WTC11 (cell line): Measurements from ENCODE around the gene TMEM43. TPM values are rescaled to one million over a fixed set of nuclear protein-coding genes. Genes with fewer than 3 reads are reported as not detected.

Experiments used
- ATAC-seq: fragments of 200-7000 bp; cut with Tn5 transposase; 2 replicates; pipeline ENCODE4 v1.10.0; 2021; ENCODE audit warnings: mild to moderate bottlenecking, moderate library complexity
- CTCF ChIA-PET: fragments of 300-600 bp; sonication (Branson Sonifier 250); formaldehyde crosslinking; loops from one replicate; lab custom pipeline; 2021; ENCODE audit warnings: antibody characterized with exemption; lab: Charles Lee
- POLR2A ChIA-PET: fragments of 350-600 bp; sonication (Branson Sonifier 250); formaldehyde crosslinking; loops from one replicate; lab custom pipeline; 2021; ENCODE audit warnings: antibody characterized with exemption; lab: Charles Lee
- DNase-seq: peaks from one replicate; pipeline ENCODE4 v3.0.0; 2021; ENCODE audit warnings: low spot score
- H3K27ac Mint-ChIP-seq: 2 replicates; pipeline ENCODE4 v1.8.0; 2021; ENCODE audit warnings: mixed read lengths
- H3K27me3 Mint-ChIP-seq: 2 replicates; pipeline ENCODE4 v1.8.0; 2021; ENCODE audit warnings: low read depth, mild to moderate bottlenecking, moderate library complexity, mixed read lengths
- H3K36me3 Mint-ChIP-seq: 2 replicates; pipeline ENCODE4 v1.8.0; 2021; ENCODE audit warnings: mixed read lengths
- H3K4me1 Mint-ChIP-seq: 2 replicates; pipeline ENCODE4 v1.8.0; 2022; ENCODE audit warnings: mixed read lengths
- H3K4me3 Mint-ChIP-seq: 2 replicates; pipeline ENCODE4 v1.8.0; 2021; ENCODE audit warnings: mild to moderate bottlenecking, moderate library complexity, mixed read lengths
- H3K9me3 Mint-ChIP-seq: 2 replicates; pipeline ENCODE4 v1.8.0; 2021; ENCODE audit warnings: mixed read lengths
- AFF4 ChIP-seq: sonication (generic); formaldehyde crosslinking; IDR thresholded peaks from 2 replicates; pipeline ENCODE4 v1.8.1; 2023; ENCODE audit warnings: mild to moderate bottlenecking, missing genetic modification reagents, borderline replicate concordance
- ATF1 ChIP-seq: sonication (generic); formaldehyde crosslinking; IDR thresholded peaks from 2 replicates; pipeline ENCODE4 v1.8.1; 2023; ENCODE audit warnings: mild to moderate bottlenecking, moderate library complexity, missing genetic modification reagents
- ERG ChIP-seq: fragments of 250-450 bp; sonication (Bioruptor Pico); IDR thresholded peaks from 2 replicates; pipeline ENCODE4 v1.8.0; 2021; ENCODE audit warnings: mild to moderate bottlenecking
- ESRRA ChIP-seq: sonication (generic); formaldehyde crosslinking; IDR thresholded peaks from 2 replicates; pipeline ENCODE4 v1.8.1; 2022; ENCODE audit warnings: mild to moderate bottlenecking, missing genetic modification reagents, borderline replicate concordance
- HMGA2 ChIP-seq: fragments of 250-450 bp; sonication (Bioruptor Pico); IDR thresholded peaks from 2 replicates; pipeline ENCODE4 v1.4.0; 2021; ENCODE audit warnings: mild to moderate bottlenecking, moderate library complexity
- IRF1 ChIP-seq: sonication (generic); formaldehyde crosslinking; IDR thresholded peaks from 2 replicates; pipeline ENCODE4 v1.8.0; 2023; ENCODE audit warnings: missing genetic modification reagents
- JAZF1 ChIP-seq: fragments of 250-450 bp; sonication (Bioruptor Pico); IDR thresholded peaks from 2 replicates; pipeline ENCODE4 v1.9.0; 2021; ENCODE audit warnings: moderate library complexity, mild to moderate bottlenecking, inconsistent platforms
- MXD4 ChIP-seq: fragments of 250-450 bp; sonication (Bioruptor Pico); IDR thresholded peaks from 2 replicates; pipeline ENCODE4 v1.8.0; 2021; ENCODE audit warnings: mild to moderate bottlenecking, moderate library complexity, borderline replicate concordance
- OVOL2 ChIP-seq: fragments of 250-450 bp; sonication (Bioruptor Pico); IDR thresholded peaks from 2 replicates; pipeline ENCODE4 v1.9.0; 2021; ENCODE audit warnings: mild to moderate bottlenecking, borderline replicate concordance
- SMAD4 ChIP-seq: sonication (generic); formaldehyde crosslinking; IDR thresholded peaks from 2 replicates; pipeline ENCODE4 v1.8.0; 2022; ENCODE audit warnings: mild to moderate bottlenecking, missing genetic modification reagents
- SP1 ChIP-seq: sonication (generic); formaldehyde crosslinking; conservative IDR thresholded peaks from 2 replicates; pipeline ENCODE4 v1.8.1; 2022; ENCODE audit warnings: missing genetic modification reagents
- STAT6 ChIP-seq: sonication (generic); formaldehyde crosslinking; conservative IDR thresholded peaks from 2 replicates; pipeline ENCODE4 v1.8.1; 2023; ENCODE audit warnings: mild to moderate bottlenecking, low read depth, missing genetic modification reagents, moderate library complexity
- TCF7 ChIP-seq: sonication (generic); formaldehyde crosslinking; IDR thresholded peaks from 2 replicates; pipeline ENCODE4 v1.8.0; 2022; ENCODE audit warnings: mild to moderate bottlenecking, low read depth, missing genetic modification reagents, moderate library complexity
- TEAD4 ChIP-seq: sonication (generic); formaldehyde crosslinking; IDR thresholded peaks from 2 replicates; pipeline ENCODE4 v1.8.0; 2022; ENCODE audit warnings: mild to moderate bottlenecking, missing genetic modification reagents
- ZNF281 ChIP-seq: sonication (generic); formaldehyde crosslinking; IDR thresholded peaks from 2 replicates; pipeline ENCODE4 v1.8.0; 2023; ENCODE audit warnings: mild to moderate bottlenecking, missing genetic modification reagents
- total RNA-seq: library from RNA; stranded (reverse); gene quantifications from 3 replicates; pipeline ENCODE4 v1.2.3, GENCODE V29; 2021
- TF ChIP-seq, protein P1 (sequence below): sonication (generic); formaldehyde crosslinking; IDR thresholded peaks from 2 replicates; pipeline ENCODE4 v1.8.1; 2023; ENCODE audit warnings: mild to moderate bottlenecking, missing genetic modification reagents
- TF ChIP-seq, protein P2 (sequence below): sonication (generic); formaldehyde crosslinking; IDR thresholded peaks from 2 replicates; pipeline ENCODE4 v1.8.1; 2023; ENCODE audit warnings: mild to moderate bottlenecking, missing genetic modification reagents, moderate library complexity
- TF ChIP-seq, protein P3 (sequence below): sonication (generic); formaldehyde crosslinking; IDR thresholded peaks from 2 replicates; pipeline ENCODE4 v1.8.0; 2022; ENCODE audit warnings: mild to moderate bottlenecking, missing genetic modification reagents

Gene TMEM43
- total RNA-seq, 1 experiment from 2014 or later, result 27.7 TPM

- TF ChIP-seq AFF4 (CRISPR knock-in tag) (no peak), ATF1 (no peak)
Measured at GRCh38 chr3:14161282-14161681, 36.4 kb downstream of the TMEM43 start (continued).

GRCh38 chr3:14162178-14162577, 37.3 kb downstream of the TMEM43 start:
- peaks cover 22% of the 10 kb centered on the region for H3K9me3 Mint-ChIP-seq
- CTCF ChIA-PET, result no interaction called here
- no peak overlapping the region for H3K27ac Mint-ChIP-seq
- peaks cover 94% of the 10 kb centered on the region for H3K36me3 Mint-ChIP-seq
- POLR2A ChIA-PET, result no interaction called here
- ATAC-seq (no peak), DNase-seq (no peak)
- no peaks in the 10 kb centered on the region for H3K27me3 Mint-ChIP-seq
- no peak overlapping the region for H3K4me3 Mint-ChIP-seq
- H3K4me1 Mint-ChIP-seq, result no peaks in the 10 kb centered on the region
- TF ChIP-seq ERG (CRISPR knock-in tag) (no peak), ZNF281 (CRISPR knock-in tag) (no peak), MXD4 (CRISPR knock-in tag) (no peak)

DNA sequence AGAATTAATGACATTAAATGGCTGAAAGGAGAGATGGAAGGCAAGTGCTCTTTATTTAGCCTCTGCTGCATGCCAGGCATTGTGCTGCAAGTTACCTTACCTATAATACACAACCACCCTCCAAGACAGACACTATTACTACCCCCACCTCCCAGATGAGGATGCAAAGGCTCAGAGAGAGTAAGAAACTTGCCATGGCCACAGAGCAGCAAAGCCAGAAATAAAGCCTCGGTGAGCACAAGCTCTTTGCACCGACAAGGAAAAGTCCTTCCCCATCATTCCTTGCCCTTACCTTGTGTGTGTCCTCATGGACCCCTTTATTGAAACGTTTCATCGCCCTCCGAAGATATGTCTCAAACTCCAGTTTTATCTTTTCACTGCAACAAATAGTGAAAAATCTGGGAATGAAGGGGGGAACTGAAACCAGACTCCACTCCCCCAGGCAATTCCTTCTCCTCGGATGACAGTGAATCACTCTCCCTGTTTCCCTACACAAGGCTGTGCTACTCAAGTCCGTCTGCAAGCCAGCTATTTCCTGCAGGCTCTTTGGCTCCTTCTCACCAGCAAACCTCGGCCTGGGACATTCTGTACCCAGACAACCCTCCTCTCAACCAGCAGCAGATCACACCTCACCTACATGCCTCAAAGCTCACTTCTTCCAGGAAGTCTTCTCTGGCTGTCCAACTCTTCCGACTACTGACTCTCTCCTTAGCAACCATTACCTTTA, 42.2 kb downstream of the TMEM43 start:
- H3K27me3 Mint-ChIP-seq, result no peaks in the 10 kb centered on the region
- peaks cover 83% of the 10 kb centered on the region for H3K36me3 Mint-ChIP-seq
- POLR2A ChIA-PET, result no interaction called here
- no peak overlapping the region for H3K4me3 Mint-ChIP-seq
- H3K27ac Mint-ChIP-seq, result no peak overlapping the region; the same call in 1 of the 2 replicates
- CTCF ChIA-PET, result interaction anchor here (2.4 kb wide), 1 partner anchor 36 kb away, joined by 6 read pairs; no protein-coding TSS in a partner anchor
- no peak for ATAC-seq
- no peaks in the 10 kb centered on the region for H3K4me1 Mint-ChIP-seq
- DNase-seq, result no peak
- H3K9me3 Mint-ChIP-seq, result peaks cover 9% of the 10 kb centered on the region
- TF ChIP-seq JAZF1 (CRISPR knock-in tag) (no peak), TEAD4 (CRISPR knock-in tag) (no peak), OVOL2 (no peak), ESRRA (CRISPR knock-in tag) (no peak), IRF1 (no peak), STAT6 (CRISPR knock-in tag) (no peak), TCF7 (CRISPR knock-in tag) (no peak), SMAD4 (CRISPR knock-in tag) (no peak), SP1 (CRISPR knock-in tag) (no peak), HMGA2 (CRISPR knock-in tag) (no peak)
- TF ChIP-seq, protein P1, sequence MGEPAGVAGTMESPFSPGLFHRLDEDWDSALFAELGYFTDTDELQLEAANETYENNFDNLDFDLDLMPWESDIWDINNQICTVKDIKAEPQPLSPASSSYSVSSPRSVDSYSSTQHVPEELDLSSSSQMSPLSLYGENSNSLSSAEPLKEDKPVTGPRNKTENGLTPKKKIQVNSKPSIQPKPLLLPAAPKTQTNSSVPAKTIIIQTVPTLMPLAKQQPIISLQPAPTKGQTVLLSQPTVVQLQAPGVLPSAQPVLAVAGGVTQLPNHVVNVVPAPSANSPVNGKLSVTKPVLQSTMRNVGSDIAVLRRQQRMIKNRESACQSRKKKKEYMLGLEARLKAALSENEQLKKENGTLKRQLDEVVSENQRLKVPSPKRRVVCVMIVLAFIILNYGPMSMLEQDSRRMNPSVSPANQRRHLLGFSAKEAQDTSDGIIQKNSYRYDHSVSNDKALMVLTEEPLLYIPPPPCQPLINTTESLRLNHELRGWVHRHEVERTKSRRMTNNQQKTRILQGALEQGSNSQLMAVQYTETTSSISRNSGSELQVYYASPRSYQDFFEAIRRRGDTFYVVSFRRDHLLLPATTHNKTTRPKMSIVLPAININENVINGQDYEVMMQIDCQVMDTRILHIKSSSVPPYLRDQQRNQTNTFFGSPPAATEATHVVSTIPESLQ (CRISPR knock-in tag), result no peak
- TF ChIP-seq, protein P2, sequence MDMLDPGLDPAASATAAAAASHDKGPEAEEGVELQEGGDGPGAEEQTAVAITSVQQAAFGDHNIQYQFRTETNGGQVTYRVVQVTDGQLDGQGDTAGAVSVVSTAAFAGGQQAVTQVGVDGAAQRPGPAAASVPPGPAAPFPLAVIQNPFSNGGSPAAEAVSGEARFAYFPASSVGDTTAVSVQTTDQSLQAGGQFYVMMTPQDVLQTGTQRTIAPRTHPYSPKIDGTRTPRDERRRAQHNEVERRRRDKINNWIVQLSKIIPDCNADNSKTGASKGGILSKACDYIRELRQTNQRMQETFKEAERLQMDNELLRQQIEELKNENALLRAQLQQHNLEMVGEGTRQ (CRISPR knock-in tag), result no peak
- TF ChIP-seq, protein P3, sequence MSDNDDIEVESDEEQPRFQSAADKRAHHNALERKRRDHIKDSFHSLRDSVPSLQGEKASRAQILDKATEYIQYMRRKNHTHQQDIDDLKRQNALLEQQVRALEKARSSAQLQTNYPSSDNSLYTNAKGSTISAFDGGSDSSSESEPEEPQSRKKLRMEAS (CRISPR knock-in tag), result no peak
